Islet of Langerhans (tissue), 1 donor: Measurements from ENCODE around the gene KLF12.
A peak's percentile ranks its signal among the peaks of the same experiment; 100 is the strongest.

ENCODE experiments used
- FAIRE-seq: peaks from one replicate; lab custom pipeline; 2011; peaks lifted over from hg19 to GRCh38; lab: Jason Lieb, UNC

The KLF12 gene

GRCh38 chr13:74102691-74103090, 31.5 kb downstream of the KLF12 start:
- no peak for FAIRE-seq

DNA sequence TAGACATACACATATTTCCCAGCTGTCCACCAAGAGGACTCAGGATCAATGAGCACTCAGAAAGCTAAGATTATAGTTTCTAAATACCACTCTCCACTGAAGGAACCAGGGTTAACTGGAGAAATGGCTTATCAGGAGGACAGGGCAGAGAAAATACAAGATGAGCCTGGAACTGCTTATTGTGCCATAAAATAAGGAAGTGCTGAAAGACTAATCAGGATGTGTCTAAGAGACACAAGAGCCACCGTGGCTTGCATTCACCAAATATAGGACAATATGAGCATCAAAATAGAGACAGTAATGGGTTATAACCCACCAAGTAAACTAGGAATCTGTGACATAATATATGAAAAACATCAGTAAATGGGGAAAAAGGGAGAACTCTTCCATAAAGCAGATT, 32.8 kb downstream of the KLF12 start:
- FAIRE-seq = no peak

DNA sequence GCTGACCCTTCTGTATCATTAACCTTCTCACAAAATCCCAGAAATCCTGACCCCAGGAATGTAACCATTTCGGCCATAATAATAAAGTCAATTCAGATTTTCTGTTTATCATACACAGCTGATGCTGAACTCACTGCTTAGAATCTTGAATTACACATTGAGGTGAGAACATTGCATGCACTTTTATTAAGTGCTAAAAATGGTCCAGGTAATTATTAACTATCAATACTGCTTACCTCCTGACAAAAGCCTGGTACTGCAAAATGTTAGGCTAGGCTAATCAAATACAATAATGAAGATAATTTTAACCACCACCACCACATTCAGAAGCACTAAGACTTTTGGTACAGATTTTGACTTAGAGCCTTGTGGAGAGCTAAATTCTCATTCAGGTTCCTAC, 36.1 kb downstream of the KLF12 start:
- peak; percentile 99 for FAIRE-seq

DNA sequence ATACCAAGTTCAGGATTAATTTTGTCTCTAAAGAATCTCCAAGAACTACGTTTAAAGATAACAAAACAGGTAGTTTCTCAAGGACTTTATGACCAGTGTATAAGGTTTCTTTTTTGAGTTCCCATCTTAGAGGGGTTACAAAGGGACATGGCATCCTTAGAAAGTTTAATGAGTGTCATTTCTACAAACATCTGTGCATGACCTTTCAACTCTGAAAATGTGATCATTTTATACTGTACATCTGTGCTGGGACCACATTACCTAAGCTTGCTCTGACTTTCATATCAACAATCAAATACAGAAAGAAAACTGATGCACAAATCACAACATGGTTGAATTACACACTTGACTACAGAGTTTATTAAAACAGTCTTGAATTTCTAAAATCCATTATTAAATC, 37.1 kb downstream of the KLF12 start:
- FAIRE-seq = peak; percentile 62

DNA sequence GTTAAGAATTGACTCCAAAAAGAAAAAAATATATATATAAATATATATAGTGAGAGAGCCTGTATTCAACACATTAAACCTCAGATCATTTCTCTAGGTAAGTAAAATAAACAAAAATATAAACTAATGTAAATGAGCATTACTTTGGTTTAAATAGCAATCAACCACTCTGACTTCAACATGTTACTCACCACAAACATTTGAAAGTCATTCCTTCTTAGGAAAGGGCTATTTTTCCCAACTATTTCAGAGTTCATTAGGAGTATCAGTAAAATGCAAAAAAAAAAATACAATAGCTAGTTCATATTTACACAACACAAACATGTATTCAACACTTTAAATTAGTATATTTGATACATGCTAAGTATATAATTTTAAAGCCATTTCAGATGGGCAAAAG, 40.5 kb downstream of the KLF12 start:
- FAIRE-seq = no peak

GRCh38 chr13:74092711-74093110, 41.5 kb downstream of the KLF12 start:
- no peak for FAIRE-seq

GRCh38 chr13:74090869-74091605, 43.2 kb downstream of the KLF12 start:
- FAIRE-seq = peak; percentile 58

DNA sequence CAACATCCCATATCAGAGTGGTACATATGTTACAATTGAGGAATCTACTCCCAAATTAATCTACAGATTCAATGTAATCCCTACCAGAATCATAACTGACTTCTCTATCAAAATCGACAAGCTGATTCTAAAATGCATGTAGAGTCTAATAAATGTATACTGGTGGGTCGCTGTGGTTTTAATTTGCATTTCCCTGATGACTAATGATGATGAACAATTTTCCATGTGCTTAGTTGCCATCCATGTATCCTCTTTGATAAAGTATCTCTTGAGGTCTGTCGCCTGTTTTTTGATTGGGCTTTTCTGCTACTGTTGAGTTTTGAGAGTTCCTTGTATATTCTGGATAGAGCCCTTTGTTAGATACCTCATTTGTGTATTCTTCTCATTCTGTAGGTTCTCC, 43.8 kb downstream of the KLF12 start:
- no peak for FAIRE-seq

DNA sequence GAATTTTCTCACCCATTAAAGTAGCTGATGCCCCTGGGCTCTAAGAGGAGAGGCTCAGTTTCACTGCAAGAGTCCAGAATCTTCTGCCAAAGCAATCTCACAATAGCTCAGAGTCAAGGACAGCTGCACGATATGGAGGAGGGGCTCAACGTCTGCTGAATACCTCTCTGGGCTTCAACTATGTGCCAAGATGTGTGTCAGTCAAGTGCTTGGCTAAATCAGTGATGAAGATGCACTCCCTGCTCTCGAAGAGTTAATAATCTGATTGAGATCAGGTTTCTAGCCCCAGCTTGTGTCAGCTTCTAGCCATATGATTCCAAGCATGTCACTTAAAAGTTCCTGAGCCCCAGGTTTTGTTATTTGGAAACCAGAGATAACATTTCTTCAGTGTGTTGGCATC, 46.8 kb downstream of the KLF12 start:
- no peak for FAIRE-seq
